GM12801 (cell line): Measurements from ENCODE around the gene EIF3B.

ENCODE experiments used
- TF ChIP-seq, protein P1 (sequence below): IDR thresholded peaks from one replicate; pipeline ENCODE4 v1.5.1; 2011; ENCODE audit warnings: control low read depth; ENCODE audit not compliant: insufficient read length; ENCODE audit errors: extremely low read depth

The EIF3B gene

DNA sequence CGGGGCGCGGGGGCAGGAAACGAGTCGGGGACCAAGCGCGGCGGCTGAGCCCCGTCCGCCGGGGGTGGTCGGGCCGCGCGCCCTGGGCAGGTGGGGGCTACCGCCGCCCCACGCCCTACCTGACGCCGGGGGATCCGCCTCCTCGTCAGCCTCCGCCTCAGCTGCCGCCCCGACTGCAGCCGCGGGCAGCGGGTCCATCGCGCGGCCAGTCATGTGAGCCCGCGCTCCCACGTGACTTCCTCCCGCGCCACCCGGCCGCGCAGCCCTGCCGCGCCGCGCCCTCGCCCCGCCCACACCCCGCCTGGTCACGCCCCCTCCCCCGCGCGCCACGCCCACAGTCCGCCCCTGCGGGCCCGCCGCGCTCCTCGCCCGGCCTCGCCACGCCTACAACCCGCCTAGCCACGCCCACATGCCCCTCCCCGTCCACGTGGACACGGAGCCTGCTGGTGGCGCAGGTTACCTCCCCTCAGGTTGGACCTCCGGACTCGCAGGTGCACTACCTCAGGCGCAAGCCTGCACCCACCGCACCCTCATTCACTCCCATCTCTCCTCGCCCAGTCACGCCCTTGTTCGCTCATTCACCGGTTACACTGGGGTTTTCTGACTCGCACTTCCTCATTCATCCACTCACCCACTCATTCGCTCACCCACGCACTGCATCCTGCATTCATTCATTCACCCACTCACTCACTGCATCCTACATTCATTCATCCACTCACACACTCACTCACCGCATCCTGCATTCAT, 40.2 kb upstream of the EIF3B start, which contains the start of gene SNX8:
Gene SNX8 (minus strand): TSS at position 233 of the 747 bp plus-strand sequence. CDS start 20 bp downstream, at position 213.
- TF ChIP-seq, protein P1, sequence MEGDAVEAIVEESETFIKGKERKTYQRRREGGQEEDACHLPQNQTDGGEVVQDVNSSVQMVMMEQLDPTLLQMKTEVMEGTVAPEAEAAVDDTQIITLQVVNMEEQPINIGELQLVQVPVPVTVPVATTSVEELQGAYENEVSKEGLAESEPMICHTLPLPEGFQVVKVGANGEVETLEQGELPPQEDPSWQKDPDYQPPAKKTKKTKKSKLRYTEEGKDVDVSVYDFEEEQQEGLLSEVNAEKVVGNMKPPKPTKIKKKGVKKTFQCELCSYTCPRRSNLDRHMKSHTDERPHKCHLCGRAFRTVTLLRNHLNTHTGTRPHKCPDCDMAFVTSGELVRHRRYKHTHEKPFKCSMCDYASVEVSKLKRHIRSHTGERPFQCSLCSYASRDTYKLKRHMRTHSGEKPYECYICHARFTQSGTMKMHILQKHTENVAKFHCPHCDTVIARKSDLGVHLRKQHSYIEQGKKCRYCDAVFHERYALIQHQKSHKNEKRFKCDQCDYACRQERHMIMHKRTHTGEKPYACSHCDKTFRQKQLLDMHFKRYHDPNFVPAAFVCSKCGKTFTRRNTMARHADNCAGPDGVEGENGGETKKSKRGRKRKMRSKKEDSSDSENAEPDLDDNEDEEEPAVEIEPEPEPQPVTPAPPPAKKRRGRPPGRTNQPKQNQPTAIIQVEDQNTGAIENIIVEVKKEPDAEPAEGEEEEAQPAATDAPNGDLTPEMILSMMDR = no peak

DNA sequence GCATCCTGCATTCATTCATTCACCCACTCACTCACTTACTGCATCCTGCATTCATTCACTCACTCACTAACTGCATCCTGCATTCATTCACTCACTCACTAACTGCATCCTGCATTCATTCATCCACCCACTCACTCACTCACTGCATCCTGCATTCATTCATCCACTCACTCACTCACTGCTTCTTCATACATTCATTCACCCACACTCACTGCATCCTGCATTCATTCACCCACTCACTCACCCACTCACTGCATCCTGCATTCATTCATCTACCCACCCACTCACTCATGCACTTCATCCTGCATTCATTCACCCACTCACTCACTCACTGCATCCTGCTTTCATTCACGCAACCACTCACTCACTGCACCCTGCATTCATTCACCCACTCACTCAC, 38.8 kb upstream of the EIF3B start:
- TF ChIP-seq, protein P1 = no peak

DNA sequence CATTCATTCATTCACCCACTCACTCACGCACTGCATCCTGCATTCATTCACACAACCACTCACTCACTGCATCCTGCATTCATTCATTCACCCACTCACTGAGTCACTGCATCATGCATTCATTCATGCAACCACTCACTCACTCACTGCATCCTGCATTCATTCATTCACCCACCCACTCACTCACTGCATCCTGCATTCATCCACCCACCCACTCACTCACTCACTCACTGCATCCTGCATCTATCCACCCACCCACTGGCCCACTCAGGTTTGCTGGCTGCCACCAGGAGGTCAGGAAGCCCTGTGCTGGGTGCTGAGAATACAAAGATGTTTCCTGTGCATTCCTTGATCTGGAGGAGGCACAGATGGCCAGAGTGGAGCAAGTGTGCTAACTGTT, 38.0 kb upstream of the EIF3B start:
- TF ChIP-seq, protein P1 = no peak

DNA sequence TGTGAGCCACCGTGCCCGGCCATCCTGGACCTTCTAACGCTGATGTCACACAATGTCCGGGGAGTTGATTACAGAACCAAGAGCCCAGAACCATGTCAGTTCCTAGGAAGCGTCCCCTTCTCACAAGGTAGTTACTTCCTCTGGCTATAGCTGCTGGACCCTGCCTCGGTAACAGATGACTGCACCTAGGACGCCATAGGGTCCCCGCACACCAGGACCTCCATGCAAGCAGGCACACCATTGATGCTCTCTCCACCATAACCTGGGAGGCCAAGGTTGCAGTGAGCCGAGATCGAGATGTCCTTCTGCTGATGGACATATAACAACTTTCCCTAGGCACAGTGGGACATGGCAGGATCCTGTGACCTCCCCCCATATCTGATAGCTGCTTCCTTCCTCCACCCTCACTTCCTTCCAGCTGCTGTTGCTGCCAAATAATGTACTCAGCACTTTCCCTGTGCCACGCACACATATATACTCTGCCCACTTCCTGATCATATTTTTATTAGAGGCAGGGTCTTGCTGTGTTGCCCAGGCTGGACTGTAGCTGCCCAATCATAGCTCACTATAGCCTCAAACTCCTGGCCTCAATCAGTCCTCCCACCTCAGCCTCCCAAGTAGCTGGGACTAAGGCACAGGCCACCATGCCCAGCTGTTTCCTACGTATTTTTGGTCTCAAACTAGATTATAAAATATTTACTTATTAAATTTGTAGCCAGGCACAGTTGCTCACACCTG, 36.9 kb upstream of the EIF3B start:
- TF ChIP-seq, protein P1 = no peak

DNA sequence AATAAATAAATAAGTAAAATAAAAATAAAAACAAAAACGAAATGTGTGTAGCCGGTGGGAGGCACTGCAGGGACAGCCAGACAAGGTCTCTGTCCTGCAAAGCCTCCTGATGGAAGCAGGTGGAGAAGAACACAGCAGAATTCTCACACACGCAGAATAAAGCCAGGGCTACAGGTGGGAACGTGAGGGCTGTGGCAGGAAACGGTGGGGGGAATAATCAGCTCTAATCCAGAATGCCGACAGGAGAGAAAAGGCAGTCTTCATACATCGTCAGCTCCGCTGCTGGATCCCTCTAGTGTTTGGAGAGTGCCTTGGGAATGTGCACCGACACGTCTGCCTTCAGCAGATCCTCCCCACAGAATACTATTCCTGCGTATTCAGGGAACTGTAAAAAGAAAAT, 33.6 kb upstream of the EIF3B start:
- TF ChIP-seq, protein P1 = no peak

DNA sequence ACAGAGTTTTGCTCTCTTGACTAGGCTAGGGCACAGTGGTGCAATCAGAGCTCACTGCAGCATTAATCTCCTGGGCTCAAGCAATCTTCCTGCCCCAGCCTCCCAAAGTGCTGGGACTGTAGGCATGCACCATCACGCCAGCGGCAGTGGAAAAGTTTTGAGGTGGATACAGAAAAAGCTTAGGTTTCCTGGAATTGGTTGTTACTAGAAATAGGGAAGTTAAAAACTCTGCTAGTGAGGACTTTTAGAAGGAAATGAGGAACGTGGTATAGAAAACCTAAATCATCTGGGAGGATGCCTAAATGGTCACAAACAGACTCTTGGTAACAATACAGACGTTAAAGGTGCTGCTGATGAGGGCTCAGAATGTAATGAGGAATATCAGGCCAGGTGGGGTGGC, 29.5 kb upstream of the EIF3B start:
- TF ChIP-seq, protein P1 = no peak

DNA sequence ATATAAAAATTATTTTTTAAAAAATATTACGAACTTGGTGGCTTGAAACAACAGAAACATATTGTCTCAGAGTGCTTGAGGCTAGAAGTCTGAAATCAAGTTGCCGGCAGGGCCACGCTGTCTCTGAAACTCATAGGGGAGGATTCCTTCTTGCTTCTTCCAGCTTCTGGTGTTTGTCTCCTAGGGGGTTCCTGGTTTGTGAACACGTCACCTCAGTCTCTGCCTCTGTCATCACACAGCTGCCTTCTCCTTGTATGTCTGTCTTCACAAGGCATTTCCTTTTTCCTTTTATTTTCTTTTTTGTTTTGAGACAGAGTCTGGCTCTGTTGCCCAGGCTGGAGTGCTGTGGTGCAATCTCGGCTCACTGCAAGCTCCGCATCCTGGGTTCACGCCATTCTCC, 27.7 kb upstream of the EIF3B start:
- TF ChIP-seq, protein P1 = no peak
